HEK293 (cell line): ENCODE measurements around the gene SPEG.
A peak's percentile ranks its signal among the peaks of the same experiment; 100 is the strongest.

Experiments used
- CTCF ChIA-PET: fragments of 350-600 bp; formaldehyde crosslinking; extraction: SDS; loops from one replicate; lab custom pipeline; 2021; ENCODE audit warnings: antibody characterized with exemption; lab: Yijun Ruan, JAX
- POLR2A ChIA-PET: fragments of 300-600 bp; formaldehyde crosslinking; extraction: SDS; loops from one replicate; lab custom pipeline; 2020; ENCODE audit warnings: antibody characterized with exemption, inconsistent platforms; lab: Yijun Ruan, JAX
- H3K27ac ChIP-seq: fragments of 200-500 bp; sonication (Bioruptor generic); 2 replicates; pipeline ENCODE4 v1.5.1; 2014; ENCODE audit warnings: low read depth, low read length, control low read depth, inconsistent platforms; ENCODE audit errors: extremely low read depth
- H3K36me3 ChIP-seq, 2 experiments: fragments of 200-500 bp in 1 of 2; sonication (Bioruptor generic) in 1 of 2; 1 replicate in 1 of 2; 2 replicates in 1 of 2; pipeline ENCODE4 v1.5.1; 2014 to 2017; ENCODE audit warnings: inconsistent platforms in 2 of 2, low read length in 2 of 2; ENCODE audit not compliant: control insufficient read depth in 2 of 2, insufficient read depth in 1 of 2
- H3K4me1 ChIP-seq: fragments of 200-500 bp; sonication (Bioruptor generic); 2 replicates; pipeline ENCODE4 v1.5.1; 2014; ENCODE audit warnings: mild to moderate bottlenecking, low read length, inconsistent platforms; ENCODE audit not compliant: control insufficient read depth, insufficient read depth
- H3K4me3 ChIP-seq: 2 replicates; pipeline ENCODE4 v1.5.1; 2011; ENCODE audit warnings: low read depth, mild to moderate bottlenecking, control low read depth, low read length, moderate library complexity
- H3K9me3 ChIP-seq: fragments of 200-500 bp; sonication (Bioruptor generic); 2 replicates; pipeline ENCODE4 v1.5.1; 2014; ENCODE audit warnings: low read depth, low read length, inconsistent platforms; ENCODE audit not compliant: control insufficient read depth, insufficient read depth
- HOXD13 ChIP-seq: sonication (generic); formaldehyde crosslinking; IDR thresholded peaks from 2 replicates; pipeline ENCODE4 v1.8.0; 2022; ENCODE audit warnings: missing genetic modification reagents, borderline replicate concordance
- IKZF3 ChIP-seq: fragments of 450-650 bp; IDR thresholded peaks from 2 replicates; pipeline ENCODE4 v1.5.0; 2018; ENCODE audit warnings: missing biosample characterization, mild to moderate bottlenecking, missing genetic modification characterization, moderate library complexity
- KLF8 ChIP-seq: fragments of 450-650 bp; formaldehyde crosslinking; IDR thresholded peaks from 2 replicates; pipeline ENCODE4 v1.5.1; 2016; ENCODE audit warnings: missing biosample characterization, missing genetic modification characterization
- KLF9 ChIP-seq: fragments of 450-650 bp; formaldehyde crosslinking; IDR thresholded peaks from 2 replicates; pipeline ENCODE4 v1.5.1; 2016; ENCODE audit warnings: missing biosample characterization, missing genetic modification characterization, low read depth
- ZBTB8A ChIP-seq: fragments of 450-650 bp; formaldehyde crosslinking; IDR thresholded peaks from 2 replicates; pipeline ENCODE4 v1.5.1; 2016; ENCODE audit warnings: missing biosample characterization, missing genetic modification characterization
- ZNF140 ChIP-seq: fragments of 450-650 bp; formaldehyde crosslinking; IDR thresholded peaks from 2 replicates; pipeline ENCODE4 v1.5.1; 2016; ENCODE audit warnings: missing biosample characterization, missing genetic modification characterization
- ZNF146 ChIP-seq: fragments of 450-650 bp; formaldehyde crosslinking; IDR thresholded peaks from 2 replicates; pipeline ENCODE4 v1.5.1; 2016; ENCODE audit warnings: missing biosample characterization, missing genetic modification characterization
- ZNF239 ChIP-seq: fragments of 450-650 bp; formaldehyde crosslinking; IDR thresholded peaks from 2 replicates; pipeline ENCODE4 v1.5.1; 2016; ENCODE audit warnings: missing biosample characterization, missing genetic modification characterization
- ZNF248 ChIP-seq: fragments of 450-650 bp; formaldehyde crosslinking; IDR thresholded peaks from 2 replicates; pipeline ENCODE4 v1.5.1; 2017; ENCODE audit warnings: missing biosample characterization, missing genetic modification characterization
- ZNF394 ChIP-seq: fragments of 450-650 bp; formaldehyde crosslinking; IDR thresholded peaks from 2 replicates; pipeline ENCODE4 v1.5.1; 2016; ENCODE audit warnings: missing biosample characterization, missing genetic modification characterization, mild to moderate bottlenecking, moderate library complexity, borderline replicate concordance
- ZNF426 ChIP-seq: fragments of 450-650 bp; formaldehyde crosslinking; IDR thresholded peaks from 2 replicates; pipeline ENCODE4 v1.5.1; 2017; ENCODE audit warnings: missing biosample characterization, missing genetic modification characterization, mild to moderate bottlenecking, inconsistent platforms, moderate library complexity
- ZNF433 ChIP-seq: fragments of 450-650 bp; formaldehyde crosslinking; IDR thresholded peaks from 2 replicates; pipeline ENCODE4 v1.5.1; 2016; ENCODE audit warnings: missing biosample characterization, missing genetic modification characterization, low read depth
- ZNF623 ChIP-seq: fragments of 450-650 bp; formaldehyde crosslinking; IDR thresholded peaks from 2 replicates; pipeline ENCODE4 v1.5.1; 2016; ENCODE audit warnings: missing biosample characterization, missing genetic modification characterization
- TF ChIP-seq, protein P1 (sequence below): fragments of 450-650 bp; formaldehyde crosslinking; IDR thresholded peaks from 2 replicates; pipeline ENCODE4 v1.5.1; 2016; ENCODE audit warnings: missing biosample characterization, missing genetic modification characterization
- TF ChIP-seq, protein P2 (sequence below): fragments of 450-650 bp; formaldehyde crosslinking; conservative IDR thresholded peaks from 2 replicates; pipeline ENCODE4 v1.5.1; 2016; ENCODE audit warnings: low read depth, missing biosample characterization, missing genetic modification characterization
- TF ChIP-seq, protein P3 (sequence below): fragments of 450-650 bp; formaldehyde crosslinking; IDR thresholded peaks from 2 replicates; pipeline ENCODE4 v1.5.1; 2017; ENCODE audit warnings: missing biosample characterization, missing genetic modification characterization
- TF ChIP-seq, protein P4 (sequence below): fragments of 450-650 bp; formaldehyde crosslinking; IDR thresholded peaks from 2 replicates; pipeline ENCODE4 v1.5.1; 2016; ENCODE audit warnings: missing biosample characterization, missing genetic modification characterization
- TF ChIP-seq, protein P5 (sequence below): fragments of 450-650 bp; formaldehyde crosslinking; conservative IDR thresholded peaks from 2 replicates; pipeline ENCODE4 v1.5.1; 2016; ENCODE audit warnings: low read depth, missing biosample characterization, missing genetic modification characterization

The SPEG gene

DNA sequence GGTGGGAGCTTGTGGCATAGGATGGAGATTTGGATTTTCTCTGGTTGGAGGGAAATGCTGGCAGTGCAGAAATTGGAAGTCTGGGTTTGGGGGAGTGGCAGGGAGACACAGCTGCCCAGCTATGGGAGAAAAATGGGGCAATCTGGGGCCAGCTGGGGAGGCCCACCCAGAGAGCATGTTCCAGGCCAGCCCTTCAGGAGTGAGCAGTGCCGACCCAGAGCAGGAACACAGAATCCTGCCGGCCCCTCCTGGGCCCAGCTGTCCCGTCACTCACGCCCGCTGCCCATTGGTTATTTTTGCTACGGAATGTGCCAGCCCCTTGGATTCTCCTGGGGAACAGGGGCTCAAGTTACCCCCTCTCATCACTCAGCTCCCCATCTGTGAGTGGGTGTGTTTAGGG is 4.9 kb downstream of the SPEG start (continued):
- TF ChIP-seq, protein P1, sequence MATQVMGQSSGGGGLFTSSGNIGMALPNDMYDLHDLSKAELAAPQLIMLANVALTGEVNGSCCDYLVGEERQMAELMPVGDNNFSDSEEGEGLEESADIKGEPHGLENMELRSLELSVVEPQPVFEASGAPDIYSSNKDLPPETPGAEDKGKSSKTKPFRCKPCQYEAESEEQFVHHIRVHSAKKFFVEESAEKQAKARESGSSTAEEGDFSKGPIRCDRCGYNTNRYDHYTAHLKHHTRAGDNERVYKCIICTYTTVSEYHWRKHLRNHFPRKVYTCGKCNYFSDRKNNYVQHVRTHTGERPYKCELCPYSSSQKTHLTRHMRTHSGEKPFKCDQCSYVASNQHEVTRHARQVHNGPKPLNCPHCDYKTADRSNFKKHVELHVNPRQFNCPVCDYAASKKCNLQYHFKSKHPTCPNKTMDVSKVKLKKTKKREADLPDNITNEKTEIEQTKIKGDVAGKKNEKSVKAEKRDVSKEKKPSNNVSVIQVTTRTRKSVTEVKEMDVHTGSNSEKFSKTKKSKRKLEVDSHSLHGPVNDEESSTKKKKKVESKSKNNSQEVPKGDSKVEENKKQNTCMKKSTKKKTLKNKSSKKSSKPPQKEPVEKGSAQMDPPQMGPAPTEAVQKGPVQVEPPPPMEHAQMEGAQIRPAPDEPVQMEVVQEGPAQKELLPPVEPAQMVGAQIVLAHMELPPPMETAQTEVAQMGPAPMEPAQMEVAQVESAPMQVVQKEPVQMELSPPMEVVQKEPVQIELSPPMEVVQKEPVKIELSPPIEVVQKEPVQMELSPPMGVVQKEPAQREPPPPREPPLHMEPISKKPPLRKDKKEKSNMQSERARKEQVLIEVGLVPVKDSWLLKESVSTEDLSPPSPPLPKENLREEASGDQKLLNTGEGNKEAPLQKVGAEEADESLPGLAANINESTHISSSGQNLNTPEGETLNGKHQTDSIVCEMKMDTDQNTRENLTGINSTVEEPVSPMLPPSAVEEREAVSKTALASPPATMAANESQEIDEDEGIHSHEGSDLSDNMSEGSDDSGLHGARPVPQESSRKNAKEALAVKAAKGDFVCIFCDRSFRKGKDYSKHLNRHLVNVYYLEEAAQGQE: no peak
- TF ChIP-seq IKZF3 (tag by site-specific recombination) (no peak), ZNF239 (tag by site-specific recombination) (no peak), KLF8 (tag by site-specific recombination) (no peak), ZNF146 (no peak)
- TF ChIP-seq, all 188 proteins: peak for 0

DNA sequence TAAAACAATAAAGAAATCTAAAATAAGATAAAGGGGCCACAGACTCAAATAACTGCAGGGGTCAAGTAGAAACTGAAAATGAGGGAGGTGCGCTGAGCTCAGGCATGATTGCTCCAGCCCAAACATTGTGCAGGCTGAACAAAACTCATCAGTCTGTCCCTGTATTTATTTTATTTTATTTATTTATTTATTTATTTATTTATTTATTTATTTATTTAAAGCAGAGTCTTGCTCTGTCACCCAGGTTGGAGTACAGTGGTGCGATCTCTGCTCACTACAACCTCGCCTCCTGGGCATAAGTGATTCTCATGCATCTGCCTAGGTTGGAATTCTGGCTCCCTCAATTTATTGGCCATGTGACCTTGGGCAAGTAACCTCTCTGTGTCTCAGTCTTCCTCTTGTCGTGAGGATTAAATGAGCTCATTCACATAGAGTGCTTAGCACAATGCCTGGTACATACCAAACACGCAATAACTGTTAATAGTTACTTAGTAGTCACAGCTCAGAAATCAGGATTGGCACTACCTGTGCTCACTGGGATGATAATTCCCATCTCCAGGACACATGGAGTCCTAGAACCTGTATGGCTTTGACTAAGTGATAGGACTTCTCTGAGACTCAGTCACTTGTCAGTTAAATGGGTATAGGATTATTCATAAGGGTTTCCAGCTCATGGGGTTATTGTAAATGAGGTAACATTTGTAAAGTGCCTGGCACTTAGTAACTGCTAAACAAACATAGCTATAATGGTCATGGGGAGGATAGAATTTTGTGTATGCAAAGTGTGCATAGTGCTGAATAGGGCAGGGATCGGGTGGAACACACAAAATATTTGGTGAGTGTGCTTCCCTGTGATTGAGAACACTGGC is 6.0 kb downstream of the SPEG start:
- CTCF ChIA-PET: interaction anchor here (0.6 to 4.1 kb wide), 12 partner anchors 10 to 281 kb away, joined by 3 to 24 read pairs (median 4); a partner anchor contains a TSS
- Histone ChIP-seq H3K4me1 (no peaks in the 10 kb centered on the region), H3K4me3 (no peak overlapping the region)
- TF ChIP-seq, protein P2, sequence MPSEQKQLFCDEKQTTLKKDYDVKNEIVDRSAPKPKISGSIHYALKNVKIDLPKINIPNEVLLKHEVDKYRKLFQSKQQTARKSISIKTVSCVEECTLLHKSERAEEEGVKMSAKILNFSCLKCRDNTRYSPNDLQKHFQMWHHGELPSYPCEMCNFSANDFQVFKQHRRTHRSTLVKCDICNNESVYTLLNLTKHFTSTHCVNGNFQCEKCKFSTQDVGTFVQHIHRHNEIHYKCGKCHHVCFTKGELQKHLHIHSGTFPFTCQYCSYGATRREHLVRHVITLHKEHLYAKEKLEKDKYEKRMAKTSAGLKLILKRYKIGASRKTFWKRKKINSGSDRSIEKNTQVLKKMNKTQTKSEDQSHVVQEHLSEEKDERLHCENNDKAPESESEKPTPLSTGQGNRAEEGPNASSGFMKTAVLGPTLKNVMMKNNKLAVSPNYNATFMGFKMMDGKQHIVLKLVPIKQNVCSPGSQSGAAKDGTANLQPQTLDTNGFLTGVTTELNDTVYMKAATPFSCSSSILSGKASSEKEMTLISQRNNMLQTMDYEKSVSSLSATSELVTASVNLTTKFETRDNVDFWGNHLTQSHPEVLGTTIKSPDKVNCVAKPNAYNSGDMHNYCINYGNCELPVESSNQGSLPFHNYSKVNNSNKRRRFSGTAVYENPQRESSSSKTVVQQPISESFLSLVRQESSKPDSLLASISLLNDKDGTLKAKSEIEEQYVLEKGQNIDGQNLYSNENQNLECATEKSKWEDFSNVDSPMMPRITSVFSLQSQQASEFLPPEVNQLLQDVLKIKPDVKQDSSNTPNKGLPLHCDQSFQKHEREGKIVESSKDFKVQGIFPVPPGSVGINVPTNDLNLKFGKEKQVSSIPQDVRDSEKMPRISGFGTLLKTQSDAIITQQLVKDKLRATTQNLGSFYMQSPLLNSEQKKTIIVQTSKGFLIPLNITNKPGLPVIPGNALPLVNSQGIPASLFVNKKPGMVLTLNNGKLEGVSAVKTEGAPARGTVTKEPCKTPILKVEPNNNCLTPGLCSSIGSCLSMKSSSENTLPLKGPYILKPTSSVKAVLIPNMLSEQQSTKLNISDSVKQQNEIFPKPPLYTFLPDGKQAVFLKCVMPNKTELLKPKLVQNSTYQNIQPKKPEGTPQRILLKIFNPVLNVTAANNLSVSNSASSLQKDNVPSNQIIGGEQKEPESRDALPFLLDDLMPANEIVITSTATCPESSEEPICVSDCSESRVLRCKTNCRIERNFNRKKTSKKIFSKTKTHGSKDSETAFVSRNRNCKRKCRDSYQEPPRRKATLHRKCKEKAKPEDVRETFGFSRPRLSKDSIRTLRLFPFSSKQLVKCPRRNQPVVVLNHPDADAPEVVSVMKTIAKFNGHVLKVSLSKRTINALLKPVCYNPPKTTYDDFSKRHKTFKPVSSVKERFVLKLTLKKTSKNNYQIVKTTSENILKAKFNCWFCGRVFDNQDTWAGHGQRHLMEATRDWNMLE: peak; percentile 80
- TF ChIP-seq KLF9 (tag by site-specific recombination): no peak
- TF ChIP-seq, protein P3, sequence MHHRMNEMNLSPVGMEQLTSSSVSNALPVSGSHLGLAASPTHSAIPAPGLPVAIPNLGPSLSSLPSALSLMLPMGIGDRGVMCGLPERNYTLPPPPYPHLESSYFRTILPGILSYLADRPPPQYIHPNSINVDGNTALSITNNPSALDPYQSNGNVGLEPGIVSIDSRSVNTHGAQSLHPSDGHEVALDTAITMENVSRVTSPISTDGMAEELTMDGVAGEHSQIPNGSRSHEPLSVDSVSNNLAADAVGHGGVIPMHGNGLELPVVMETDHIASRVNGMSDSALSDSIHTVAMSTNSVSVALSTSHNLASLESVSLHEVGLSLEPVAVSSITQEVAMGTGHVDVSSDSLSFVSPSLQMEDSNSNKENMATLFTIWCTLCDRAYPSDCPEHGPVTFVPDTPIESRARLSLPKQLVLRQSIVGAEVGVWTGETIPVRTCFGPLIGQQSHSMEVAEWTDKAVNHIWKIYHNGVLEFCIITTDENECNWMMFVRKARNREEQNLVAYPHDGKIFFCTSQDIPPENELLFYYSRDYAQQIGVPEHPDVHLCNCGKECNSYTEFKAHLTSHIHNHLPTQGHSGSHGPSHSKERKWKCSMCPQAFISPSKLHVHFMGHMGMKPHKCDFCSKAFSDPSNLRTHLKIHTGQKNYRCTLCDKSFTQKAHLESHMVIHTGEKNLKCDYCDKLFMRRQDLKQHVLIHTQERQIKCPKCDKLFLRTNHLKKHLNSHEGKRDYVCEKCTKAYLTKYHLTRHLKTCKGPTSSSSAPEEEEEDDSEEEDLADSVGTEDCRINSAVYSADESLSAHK: 0 out of 2 replicates have a peak, but pooled peaks have one; percentile 54
- TF ChIP-seq ZNF248 (tag by site-specific recombination): no peak
- peak; percentile 58 for TF ChIP-seq ZNF426
- 0 out of 2 replicates have a peak, but pooled peaks have one; percentile 29 for TF ChIP-seq ZNF433
- TF ChIP-seq, protein P4, sequence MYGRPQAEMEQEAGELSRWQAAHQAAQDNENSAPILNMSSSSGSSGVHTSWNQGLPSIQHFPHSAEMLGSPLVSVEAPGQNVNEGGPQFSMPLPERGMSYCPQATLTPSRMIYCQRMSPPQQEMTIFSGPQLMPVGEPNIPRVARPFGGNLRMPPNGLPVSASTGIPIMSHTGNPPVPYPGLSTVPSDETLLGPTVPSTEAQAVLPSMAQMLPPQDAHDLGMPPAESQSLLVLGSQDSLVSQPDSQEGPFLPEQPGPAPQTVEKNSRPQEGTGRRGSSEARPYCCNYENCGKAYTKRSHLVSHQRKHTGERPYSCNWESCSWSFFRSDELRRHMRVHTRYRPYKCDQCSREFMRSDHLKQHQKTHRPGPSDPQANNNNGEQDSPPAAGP (tag by site-specific recombination): no peak
- peak; percentile 42; the same call in 1 of the 2 replicates for TF ChIP-seq ZNF140 (tag by site-specific recombination)
- TF ChIP-seq ZNF394 (tag by site-specific recombination): peak; percentile 87
- TF ChIP-seq ZBTB8A: 0 out of 2 replicates have a peak, but pooled peaks have one; percentile 29
- TF ChIP-seq, protein P5, sequence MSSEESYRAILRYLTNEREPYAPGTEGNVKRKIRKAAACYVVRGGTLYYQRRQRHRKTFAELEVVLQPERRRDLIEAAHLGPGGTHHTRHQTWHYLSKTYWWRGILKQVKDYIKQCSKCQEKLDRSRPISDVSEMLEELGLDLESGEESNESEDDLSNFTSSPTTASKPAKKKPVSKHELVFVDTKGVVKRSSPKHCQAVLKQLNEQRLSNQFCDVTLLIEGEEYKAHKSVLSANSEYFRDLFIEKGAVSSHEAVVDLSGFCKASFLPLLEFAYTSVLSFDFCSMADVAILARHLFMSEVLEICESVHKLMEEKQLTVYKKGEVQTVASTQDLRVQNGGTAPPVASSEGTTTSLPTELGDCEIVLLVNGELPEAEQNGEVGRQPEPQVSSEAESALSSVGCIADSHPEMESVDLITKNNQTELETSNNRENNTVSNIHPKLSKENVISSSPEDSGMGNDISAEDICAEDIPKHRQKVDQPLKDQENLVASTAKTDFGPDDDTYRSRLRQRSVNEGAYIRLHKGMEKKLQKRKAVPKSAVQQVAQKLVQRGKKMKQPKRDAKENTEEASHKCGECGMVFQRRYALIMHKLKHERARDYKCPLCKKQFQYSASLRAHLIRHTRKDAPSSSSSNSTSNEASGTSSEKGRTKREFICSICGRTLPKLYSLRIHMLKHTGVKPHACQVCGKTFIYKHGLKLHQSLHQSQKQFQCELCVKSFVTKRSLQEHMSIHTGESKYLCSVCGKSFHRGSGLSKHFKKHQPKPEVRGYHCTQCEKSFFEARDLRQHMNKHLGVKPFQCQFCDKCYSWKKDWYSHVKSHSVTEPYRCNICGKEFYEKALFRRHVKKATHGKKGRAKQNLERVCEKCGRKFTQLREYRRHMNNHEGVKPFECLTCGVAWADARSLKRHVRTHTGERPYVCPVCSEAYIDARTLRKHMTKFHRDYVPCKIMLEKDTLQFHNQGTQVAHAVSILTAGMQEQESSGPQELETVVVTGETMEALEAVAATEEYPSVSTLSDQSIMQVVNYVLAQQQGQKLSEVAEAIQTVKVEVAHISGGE (tag by site-specific recombination): peak; percentile 55; the same call in 1 of the 2 replicates
- TF ChIP-seq ZNF623 (tag by site-specific recombination): peak; percentile 45; the same call in 1 of the 2 replicates
- no peak for TF ChIP-seq HOXD13 (CRISPR knock-in tag)

More for the DNA sequence above, 6.0 kb downstream of the SPEG start:
- POLR2A ChIA-PET: interaction anchor here (1.2 kb wide), 1 partner anchor 53 kb away, joined by 6 read pairs; the partner anchor contains the start of gene DNPEP
- Histone ChIP-seq H3K9me3 (no peaks in the 10 kb centered on the region), H3K36me3 (peaks cover 0 to 7% of the 10 kb centered on the region in 2 experiments; a peak in 1 of 3 replicates), H3K27ac (no peak overlapping the region)
